ENCODE results near the gene FXN. TPM values are rescaled to one million over a fixed set of nuclear protein-coding genes. Genes with fewer than 3 reads are reported as not detected.
"Not testable (repeated sequence)": the region's sequence is repeated elsewhere in the genome, so short reads cannot be mapped to it uniquely, and the experiment has no call there.

Gene FXN
- total RNA-seq, 1 experiment from 2014 or later: 11.0 TPM

DNA sequence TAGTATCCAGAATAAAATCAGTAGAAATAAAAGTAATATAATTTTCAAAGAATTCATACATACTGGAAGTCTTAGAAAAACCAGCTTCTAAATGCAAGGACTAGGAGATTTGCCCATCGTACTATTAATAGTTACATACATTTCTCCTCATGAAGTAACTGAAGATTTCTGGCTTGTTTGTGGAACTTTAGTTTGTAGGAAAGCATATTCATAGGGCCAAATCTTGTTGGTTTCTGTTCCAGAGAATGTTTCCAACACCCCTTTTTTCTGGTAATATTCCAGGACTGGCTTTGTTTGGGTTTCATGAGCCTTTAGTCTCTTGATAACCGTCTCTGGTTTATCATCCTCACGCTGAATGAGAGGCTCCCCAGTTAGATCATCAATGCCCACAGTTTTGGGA, 72.2 kb downstream of the FXN start:
- no TSS peak for BruUV-seq (replicated peaks)
- CTCF ChIA-PET: no interaction called here
- peaks cover 29% of the 10 kb centered on the region for H3K4me1 ChIP-seq (ENCODE audit: insufficient read depth, low read length)
- H3K4me2 ChIP-seq (ENCODE audit: low read length): no peak overlapping the region
- no peak overlapping the region for H2AFZ ChIP-seq (ENCODE audit: low read length)
- H3K4me3 ChIP-seq (ENCODE audit: low read length): no peak overlapping the region
- H3K27me3 ChIP-seq (ENCODE audit: low read length): no peaks in the 10 kb centered on the region
- intact Hi-C loops (cut with micrococcal nuclease): loop anchor here (5.0 kb wide), 2 partner anchors 50 to 85 kb away; no protein-coding TSS in a partner anchor
- POLR2A ChIA-PET (ENCODE audit: unreplicated experiment): no interaction called here
- ATAC-seq (no peak), DNase-seq (no peak)
- H3K27ac ChIP-seq (ENCODE audit: low read length): no peak overlapping the region
- H3K9me2 ChIP-seq (replicated peaks; ENCODE audit: low read length): no peaks in the 10 kb centered on the region
- H3K9me3 ChIP-seq (ENCODE audit: low read length): no peaks in the 10 kb centered on the region
- TF ChIP-seq EZH2 (IDR thresholded peaks at IDR 0.05; ENCODE audit: low read length, unreplicated experiment) (no peak), EZH2phosphoT487 (IDR thresholded peaks at IDR 0.05; ENCODE audit: borderline replicate concordance, low read length) (no peak)
- TF ChIP-seq, protein P1, sequence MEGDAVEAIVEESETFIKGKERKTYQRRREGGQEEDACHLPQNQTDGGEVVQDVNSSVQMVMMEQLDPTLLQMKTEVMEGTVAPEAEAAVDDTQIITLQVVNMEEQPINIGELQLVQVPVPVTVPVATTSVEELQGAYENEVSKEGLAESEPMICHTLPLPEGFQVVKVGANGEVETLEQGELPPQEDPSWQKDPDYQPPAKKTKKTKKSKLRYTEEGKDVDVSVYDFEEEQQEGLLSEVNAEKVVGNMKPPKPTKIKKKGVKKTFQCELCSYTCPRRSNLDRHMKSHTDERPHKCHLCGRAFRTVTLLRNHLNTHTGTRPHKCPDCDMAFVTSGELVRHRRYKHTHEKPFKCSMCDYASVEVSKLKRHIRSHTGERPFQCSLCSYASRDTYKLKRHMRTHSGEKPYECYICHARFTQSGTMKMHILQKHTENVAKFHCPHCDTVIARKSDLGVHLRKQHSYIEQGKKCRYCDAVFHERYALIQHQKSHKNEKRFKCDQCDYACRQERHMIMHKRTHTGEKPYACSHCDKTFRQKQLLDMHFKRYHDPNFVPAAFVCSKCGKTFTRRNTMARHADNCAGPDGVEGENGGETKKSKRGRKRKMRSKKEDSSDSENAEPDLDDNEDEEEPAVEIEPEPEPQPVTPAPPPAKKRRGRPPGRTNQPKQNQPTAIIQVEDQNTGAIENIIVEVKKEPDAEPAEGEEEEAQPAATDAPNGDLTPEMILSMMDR (conservative IDR thresholded peaks at IDR 0.05; ENCODE audit: low read depth, low read length): no peak
- no peaks in the 10 kb centered on the region for H4K20me1 ChIP-seq (ENCODE audit: low read length)
- no peaks in the 10 kb centered on the region for H3K79me2 ChIP-seq (ENCODE audit: low read length)
- no peaks in the 10 kb centered on the region for H3F3A ChIP-seq (ENCODE audit: low read length, unreplicated experiment)
- H3K9ac ChIP-seq (ENCODE audit: low read length): no peak overlapping the region
- H3K36me3 ChIP-seq (ENCODE audit: low read depth, low read length): no peaks in the 10 kb centered on the region

DNA sequence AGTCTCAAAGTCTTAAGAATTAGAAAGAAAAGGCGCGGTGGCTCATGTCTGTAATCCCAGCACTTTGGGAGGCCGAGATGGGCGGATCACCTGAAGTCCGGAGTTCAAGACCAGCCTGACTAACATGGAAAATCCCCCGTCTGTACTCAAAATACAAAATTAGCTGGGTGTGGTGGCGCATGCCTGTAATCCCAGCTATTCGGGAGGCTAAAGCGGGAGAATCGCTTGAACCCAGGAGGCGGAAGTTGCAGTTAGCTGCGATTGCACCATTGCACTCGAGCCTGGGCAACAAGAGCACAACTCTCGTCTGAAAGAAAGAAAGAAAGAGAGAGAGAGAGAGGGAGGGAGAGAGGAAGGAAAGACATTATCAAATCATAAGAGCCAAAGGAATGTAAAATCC, 73.2 kb downstream of the FXN start:
- intact Hi-C loops (cut with micrococcal nuclease): loop anchor here (5.0 kb wide), 2 partner anchors 51 to 84 kb away; no protein-coding TSS in a partner anchor

DNA sequence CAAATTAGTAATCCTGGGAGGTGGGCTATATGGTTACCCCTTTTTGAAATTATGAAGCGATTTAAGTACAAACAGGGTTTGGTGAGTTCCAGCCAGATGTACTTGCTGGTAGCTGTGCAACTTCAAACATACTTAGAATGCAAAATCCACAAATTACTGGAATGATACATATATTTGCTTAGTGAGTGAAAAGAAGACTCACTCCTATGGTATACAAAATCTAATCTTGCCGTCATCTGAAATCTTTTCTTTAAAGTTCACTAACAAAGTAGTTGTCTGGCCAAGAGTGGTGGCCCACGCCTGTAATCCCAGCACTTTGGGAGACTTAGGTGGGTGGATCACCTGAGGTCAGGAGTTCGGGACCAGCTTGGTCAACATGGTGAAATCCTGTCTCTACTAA, 73.6 kb downstream of the FXN start:
- H3K36me3 ChIP-seq (ENCODE audit: low read depth, low read length): no peaks in the 10 kb centered on the region
- H3K4me2 ChIP-seq (ENCODE audit: low read length): peak overlapping the region; percentile 66
- CTCF ChIA-PET: no interaction called here
- no peaks in the 10 kb centered on the region for H3K79me2 ChIP-seq (ENCODE audit: low read length)
- H3K27me3 ChIP-seq (ENCODE audit: low read length): no peaks in the 10 kb centered on the region
- no peaks in the 10 kb centered on the region for H3F3A ChIP-seq (ENCODE audit: low read length, unreplicated experiment)
- H2AFZ ChIP-seq (ENCODE audit: low read length): no peak overlapping the region
- H3K27ac ChIP-seq (ENCODE audit: low read length): peak overlapping the region; percentile 72
- BruUV-seq (replicated peaks): no TSS peak
- TF ChIP-seq, protein P1 (conservative IDR thresholded peaks at IDR 0.05; ENCODE audit: low read depth, low read length): no peak
- no peak for TF ChIP-seq EZH2phosphoT487 (IDR thresholded peaks at IDR 0.05; ENCODE audit: borderline replicate concordance, low read length)
- TF ChIP-seq EZH2 (IDR thresholded peaks at IDR 0.05; ENCODE audit: low read length, unreplicated experiment): no peak
- ATAC-seq (peak; percentile 69), DNase-seq (peak; percentile 77)
- POLR2A ChIA-PET (ENCODE audit: unreplicated experiment): no interaction called here
- no peaks in the 10 kb centered on the region for H4K20me1 ChIP-seq (ENCODE audit: low read length)
- peaks cover 33% of the 10 kb centered on the region for H3K4me1 ChIP-seq (ENCODE audit: insufficient read depth, low read length)
- no peaks in the 10 kb centered on the region for H3K9me3 ChIP-seq (ENCODE audit: low read length)
- H3K4me3 ChIP-seq (ENCODE audit: low read length): no peak overlapping the region
- H3K9me2 ChIP-seq (replicated peaks; ENCODE audit: low read length): no peaks in the 10 kb centered on the region
- intact Hi-C loops (cut with micrococcal nuclease): loop anchor here (5.0 kb wide), 2 partner anchors 52 to 83 kb away; no protein-coding TSS in a partner anchor
- 0 out of 2 replicates have a peak overlapping the region, but pooled peaks have one; percentile 2 for H3K9ac ChIP-seq (ENCODE audit: low read length)

More for the DNA sequence above, 73.2 kb downstream of the FXN start:
- Histone ChIP-seq H3K27ac (ENCODE audit: low read length) (peak overlapping the region; percentile 72), H3K4me2 (ENCODE audit: low read length) (peak overlapping the region; percentile 66), H3K4me1 (ENCODE audit: insufficient read depth, low read length) (peaks cover 30% of the 10 kb centered on the region), H3K9ac (ENCODE audit: low read length) (0 out of 2 replicates have a peak overlapping the region, but pooled peaks have one; percentile 2)
- H3K79me2 ChIP-seq (ENCODE audit: low read length); H3K27me3 ChIP-seq (ENCODE audit: low read length); H3F3A ChIP-seq (ENCODE audit: low read length, unreplicated experiment); H3K4me3 ChIP-seq (ENCODE audit: low read length); H4K20me1 ChIP-seq (ENCODE audit: low read length); H2AFZ ChIP-seq (ENCODE audit: low read length); CTCF ChIA-PET; DNase-seq; H3K9me3 ChIP-seq (ENCODE audit: low read length); H3K9me2 ChIP-seq (replicated peaks; ENCODE audit: low read length); H3K36me3 ChIP-seq (ENCODE audit: low read depth, low read length); BruUV-seq (replicated peaks); POLR2A ChIA-PET (ENCODE audit: unreplicated experiment); ATAC-seq: not testable (repeated sequence)

DNA sequence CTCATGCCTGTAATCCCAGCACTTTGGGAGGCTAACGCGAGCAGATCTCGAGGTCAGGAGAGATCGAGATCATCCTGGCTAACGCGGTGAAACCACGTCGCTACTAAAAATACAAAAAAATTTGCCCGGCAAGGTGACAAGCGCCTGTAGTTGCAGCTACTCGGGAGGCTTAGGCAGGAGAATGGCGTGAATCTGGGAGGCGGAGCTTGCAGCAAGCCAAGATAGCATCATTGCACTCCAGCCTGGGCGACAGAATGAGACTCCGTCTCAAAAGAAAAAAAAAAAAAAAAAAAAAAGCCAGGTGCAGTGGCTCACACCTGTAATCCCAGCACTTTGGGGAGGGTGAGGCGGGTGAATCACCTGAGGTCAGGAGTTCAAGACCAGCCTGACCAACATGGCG, 77.1 kb downstream of the FXN start:
- H3K9me3 ChIP-seq (ENCODE audit: low read length); H2AFZ ChIP-seq (ENCODE audit: low read length); H3K9ac ChIP-seq (ENCODE audit: low read length); CTCF ChIA-PET; H3K4me3 ChIP-seq (ENCODE audit: low read length); POLR2A ChIA-PET (ENCODE audit: unreplicated experiment); H3F3A ChIP-seq (ENCODE audit: low read length, unreplicated experiment); ATAC-seq; BruUV-seq (replicated peaks); H3K79me2 ChIP-seq (ENCODE audit: low read length); H3K27ac ChIP-seq (ENCODE audit: low read length); DNase-seq; H3K36me3 ChIP-seq (ENCODE audit: low read depth, low read length); H3K27me3 ChIP-seq (ENCODE audit: low read length); H3K4me2 ChIP-seq (ENCODE audit: low read length); H4K20me1 ChIP-seq (ENCODE audit: low read length); intact Hi-C loops (cut with micrococcal nuclease); H3K9me2 ChIP-seq (replicated peaks; ENCODE audit: low read length): not testable (repeated sequence)
- H3K4me1 ChIP-seq (ENCODE audit: insufficient read depth, low read length): peaks cover 21% of the 10 kb centered on the region
